Mesenteric fat pad (tissue), 1 donor: ENCODE measurements around the gene DGKG. TPM values are rescaled to one million over a fixed set of nuclear protein-coding genes. Genes with fewer than 3 reads are reported as not detected.

Experiments
- DNase-seq: peaks from one replicate; pipeline ENCODE4 v3.0.0-alpha.2; 2020; ENCODE audit warnings: low spot score
- long read RNA-seq: library from polyadenylated mRNA; unstranded; transcript quantifications from one replicate; pipeline ENCODE4 v2.0.0, GENCODE V29; 2020
- total RNA-seq: library from RNA; stranded (reverse); fragmentation: NEBNext Ultra II Directional; extraction: Animal tissue kit (Norgen Biotek cat#: 25700); gene quantifications from one replicate; pipeline ENCODE4 v1.2.1, GENCODE V29; 2021
- donor health status: DM: yes; HTN: yes; CAD: no.

DGKG gene
- total RNA-seq = 1.7 TPM
- long read RNA-seq, partial matches to known transcripts = 0 of 8 reads
- long read RNA-seq, other reads (novel, unspliced or antisense) = 5 of 8 reads

GRCh38 chr3:186361762-186362536, at the start of gene DGKG:
TSS of gene DGKG (minus strand) at chr3:186362234. CDS start at chr3:186320459, 41,775 bp downstream.
- DNase-seq = peak; percentile 91

GRCh38 chr3:186411089-186411488, 49.1 kb upstream of the DGKG start:
- DNase-seq = no peak

- no peak for DNase-seq
Measured at GRCh38 chr3:186406669-186407635, 44.9 kb upstream of the DGKG start.

GRCh38 chr3:186401556-186401955, 39.5 kb upstream of the DGKG start:
- DNase-seq = no peak

- no peak for DNase-seq
Measured at GRCh38 chr3:186400662-186401061, 38.6 kb upstream of the DGKG start.

GRCh38 chr3:186400026-186400425, 38.0 kb upstream of the DGKG start:
- DNase-seq = no peak

GRCh38 chr3:186394566-186395217, 32.7 kb upstream of the DGKG start:
- DNase-seq = no peak

GRCh38 chr3:186386883-186387560, 25.0 kb upstream of the DGKG start:
- no peak for DNase-seq

GRCh38 chr3:186385856-186386602, 24.0 kb upstream of the DGKG start:
- DNase-seq = no peak

- DNase-seq = no peak
Measured at GRCh38 chr3:186383026-186383993, 21.3 kb upstream of the DGKG start.

GRCh38 chr3:186382217-186382885, 20.3 kb upstream of the DGKG start:
- no peak for DNase-seq

- DNase-seq = no peak
Measured at GRCh38 chr3:186381424-186382216, 19.6 kb upstream of the DGKG start.

GRCh38 chr3:186380622-186381380, 18.8 kb upstream of the DGKG start:
- DNase-seq = no peak

- DNase-seq = no peak
Measured at GRCh38 chr3:186375443-186375842, 13.4 kb upstream of the DGKG start.

- no peak for DNase-seq
Measured at GRCh38 chr3:186374376-186374775, 12.3 kb upstream of the DGKG start.

GRCh38 chr3:186369217-186369616, 7.2 kb upstream of the DGKG start:
- DNase-seq = no peak

- DNase-seq = no peak
Measured at GRCh38 chr3:186368717-186369116, 6.7 kb upstream of the DGKG start.
